Right forelimb (tissue), 1 donor: ENCODE results near the gene ANXA9.

ENCODE experiments used
- DNase-seq: peaks from one replicate; pipeline ENCODE4 v3.0.0-alpha.2; 2018

Gene ANXA9, protein sequence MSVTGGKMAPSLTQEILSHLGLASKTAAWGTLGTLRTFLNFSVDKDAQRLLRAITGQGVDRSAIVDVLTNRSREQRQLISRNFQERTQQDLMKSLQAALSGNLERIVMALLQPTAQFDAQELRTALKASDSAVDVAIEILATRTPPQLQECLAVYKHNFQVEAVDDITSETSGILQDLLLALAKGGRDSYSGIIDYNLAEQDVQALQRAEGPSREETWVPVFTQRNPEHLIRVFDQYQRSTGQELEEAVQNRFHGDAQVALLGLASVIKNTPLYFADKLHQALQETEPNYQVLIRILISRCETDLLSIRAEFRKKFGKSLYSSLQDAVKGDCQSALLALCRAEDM

GRCh38 chr1:150981805-150982712 is at the start of gene ANXA9:
TSS of gene ANXA9 (plus strand) at chr1:150982292. CDS start at chr1:150983106, 814 bp downstream.
- DNase-seq: no peak

DNA sequence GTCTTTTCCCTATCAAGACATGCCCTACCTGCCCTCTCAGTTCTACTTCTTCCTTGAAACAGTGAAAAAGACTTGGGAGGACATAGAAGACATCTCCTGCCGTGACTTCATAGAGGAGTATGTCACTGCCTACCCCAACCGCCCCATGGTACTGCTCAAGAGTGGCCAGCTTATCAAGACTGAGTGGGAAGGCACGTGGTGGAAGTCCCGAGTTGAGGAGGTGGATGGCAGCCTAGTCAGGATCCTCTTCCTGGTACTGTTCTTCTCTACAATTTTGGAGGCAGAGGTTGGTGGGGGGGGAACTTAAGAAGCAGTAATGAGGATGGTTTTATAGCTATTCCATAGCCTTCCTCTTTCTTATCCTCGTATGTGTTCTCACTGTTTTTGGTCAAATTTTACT is 37.2 kb upstream of the ANXA9 start:
- DNase-seq: no peak

DNA sequence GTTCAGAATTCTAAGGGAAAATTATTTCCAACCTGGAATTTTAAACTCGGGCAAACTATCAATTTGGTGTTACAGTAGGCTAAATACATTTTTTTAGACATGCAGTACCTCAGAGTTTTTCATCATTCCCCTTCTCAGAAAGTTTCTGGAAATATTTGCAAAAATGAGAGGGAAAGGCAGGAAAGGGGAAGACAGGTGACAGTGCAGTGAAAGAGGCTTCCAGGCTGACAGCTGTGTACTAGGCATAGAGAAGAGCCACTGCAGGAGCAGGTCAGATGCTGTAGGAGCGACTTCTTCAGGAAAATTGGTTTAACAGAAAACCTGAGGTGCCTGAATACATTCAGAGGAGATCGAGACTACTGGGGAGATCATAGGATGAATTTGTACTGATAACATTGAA is 27.4 kb upstream of the ANXA9 start:
- no peak for DNase-seq

DNA sequence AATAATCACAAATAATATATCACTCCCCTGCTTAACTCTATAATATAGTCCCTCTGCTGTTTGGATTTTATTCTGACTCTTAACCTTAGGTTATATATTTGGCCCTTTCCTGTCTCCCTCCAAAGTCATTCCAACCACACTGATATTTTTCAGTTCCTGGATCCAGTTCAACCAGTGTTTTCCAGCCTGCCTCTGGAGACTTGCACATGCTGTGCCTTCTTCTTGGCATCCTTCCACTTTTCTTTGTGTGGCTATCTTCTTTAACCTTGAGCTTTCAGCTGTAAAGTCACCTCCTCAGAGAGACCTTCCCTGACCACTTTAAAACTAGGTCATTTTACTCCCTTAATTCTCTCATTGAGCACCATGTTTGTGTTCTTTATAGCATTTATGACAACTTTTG is 26.8 kb upstream of the ANXA9 start:
- no peak for DNase-seq

- no peak for DNase-seq
Measured at GRCh38 chr1:150957666-150958065, 24.4 kb upstream of the ANXA9 start.

GRCh38 chr1:150960646-150961045 is 21.4 kb upstream of the ANXA9 start:
- DNase-seq: no peak

DNA sequence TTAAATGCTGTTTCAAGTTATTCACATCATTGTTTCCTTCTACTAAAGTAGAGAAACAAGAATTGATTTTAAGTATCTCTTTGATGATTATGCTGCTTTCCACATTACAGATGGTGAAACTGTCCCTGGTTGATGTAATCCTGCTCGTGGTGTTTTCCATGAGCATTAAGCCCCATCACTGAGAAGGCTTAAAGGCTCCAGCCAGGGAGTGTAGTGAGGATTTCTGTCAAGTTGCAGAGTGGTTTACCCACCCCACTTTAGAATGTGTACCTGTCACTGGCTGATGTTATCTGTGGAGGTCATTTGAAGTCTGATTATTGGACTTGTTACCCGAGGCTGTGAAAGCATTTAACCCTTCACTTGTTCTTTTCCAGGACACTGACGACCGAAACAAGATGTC is 20.3 kb upstream of the ANXA9 start:
- DNase-seq: no peak

GRCh38 chr1:150963321-150964163 is 18.6 kb upstream of the ANXA9 start:
- no peak for DNase-seq

DNA sequence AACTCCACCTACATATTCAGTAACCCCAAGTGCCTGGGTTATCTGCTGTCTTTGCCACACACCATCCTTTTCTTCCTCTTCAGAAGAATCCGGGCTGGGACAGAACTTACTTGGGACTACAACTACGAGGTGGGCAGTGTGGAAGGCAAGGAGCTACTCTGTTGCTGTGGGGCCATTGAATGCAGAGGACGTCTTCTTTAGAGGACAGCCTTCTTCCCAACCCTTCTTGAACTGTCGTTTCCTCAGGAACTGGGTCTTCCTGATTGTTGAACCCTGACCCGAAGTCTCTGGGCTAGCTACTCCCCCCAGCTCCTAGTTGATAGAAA is 18.0 kb upstream of the ANXA9 start:
- DNase-seq: no peak

GRCh38 chr1:150965605-150966004 is 16.5 kb upstream of the ANXA9 start:
- DNase-seq: no peak

GRCh38 chr1:150966011-150966410 is 16.1 kb upstream of the ANXA9 start:
- no peak for DNase-seq

GRCh38 chr1:150967936-150968335 is 14.2 kb upstream of the ANXA9 start:
- no peak for DNase-seq

DNA sequence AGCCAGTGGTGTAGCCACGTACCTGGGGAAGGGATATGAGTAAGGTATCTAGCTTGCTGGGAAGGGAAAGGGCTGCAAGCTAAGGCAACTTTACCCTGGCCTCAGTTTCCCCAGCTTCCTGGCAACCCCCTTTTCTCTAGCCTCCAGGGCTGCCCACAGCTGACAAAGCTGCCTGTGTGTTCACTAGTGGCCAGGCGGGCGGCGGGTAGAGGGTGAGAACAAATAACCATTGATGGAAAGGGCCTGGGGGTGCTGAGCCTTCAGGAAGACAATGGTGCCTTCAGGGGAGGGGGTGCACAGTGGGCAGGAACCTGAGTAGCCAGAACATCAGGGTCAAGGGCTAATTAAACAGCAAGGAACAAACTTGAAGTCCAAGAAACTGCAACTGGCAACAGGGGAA is 13.6 kb upstream of the ANXA9 start:
- no peak for DNase-seq

DNA sequence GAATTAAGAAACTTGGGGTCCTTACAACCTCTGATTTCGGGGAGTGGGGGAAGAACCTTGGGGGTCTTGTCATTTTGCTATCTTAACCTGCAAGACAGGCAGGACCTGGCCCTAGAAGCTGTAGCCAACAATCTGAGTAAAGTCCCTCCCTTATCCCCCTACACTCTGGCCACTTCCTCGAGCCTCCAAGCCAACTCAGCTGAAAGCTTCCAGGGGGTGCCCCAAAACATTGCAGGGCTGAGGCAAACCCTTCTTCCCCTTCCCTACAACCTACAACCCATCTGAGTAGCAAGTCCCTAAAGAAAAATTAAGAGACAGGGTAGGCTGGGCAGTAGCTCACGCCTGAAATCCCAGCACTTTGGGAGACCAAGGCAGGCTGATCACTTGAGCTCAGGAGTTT is 12.5 kb upstream of the ANXA9 start:
- DNase-seq: no peak

GRCh38 chr1:150970808-150971582 is 11.1 kb upstream of the ANXA9 start:
- no peak for DNase-seq

GRCh38 chr1:150971583-150972416 is 10.3 kb upstream of the ANXA9 start:
- DNase-seq: no peak

GRCh38 chr1:150972417-150972940 is 9.6 kb upstream of the ANXA9 start:
- DNase-seq: no peak

GRCh38 chr1:150973258-150973835 is 8.7 kb upstream of the ANXA9 start:
- no peak for DNase-seq

GRCh38 chr1:150973836-150974579 is 8.1 kb upstream of the ANXA9 start:
- DNase-seq: no peak
